Upper lobe of left lung (tissue), 4 donors: ENCODE measurements around the gene SLC39A13.

Source experiments
- EP300 ChIP-seq, 4 donors: sonication (generic); formaldehyde crosslinking; IDR thresholded peaks; one replicate each; pipeline ENCODE4 v1.5.1; 2017; ENCODE audit warnings: antibody characterized with exemption in 4 of 4, control low read depth in 2 of 4
- POLR2A ChIP-seq, 4 donors: fragments of 450-650 bp; IDR thresholded peaks; one replicate each; pipeline ENCODE4 v1.5.1; 2016 to 2017; ENCODE audit warnings: antibody characterized with exemption in 4 of 4, mild to moderate bottlenecking in 2 of 4
- POLR2AphosphoS5 ChIP-seq, 2 donors: sonication (generic); formaldehyde crosslinking; IDR thresholded peaks; one replicate each; pipeline ENCODE4 v1.5.1; 2017; ENCODE audit warnings: antibody characterized with exemption in 2 of 2
- TF ChIP-seq, protein P1 (sequence below), 6 experiments: fragments of 450-650 bp in 4 of 6; fragments of 200-600 bp in 2 of 6; sonication (generic) in 2 of 6; IDR thresholded peaks; one replicate each; pipeline ENCODE4 v1.5.1; 2016 to 2019; ENCODE audit warnings: antibody characterized with exemption in 6 of 6

GRCh38 chr11:47443028-47443700 is 34.8 kb downstream of the SLC39A13 start:
- TF ChIP-seq, protein P1, sequence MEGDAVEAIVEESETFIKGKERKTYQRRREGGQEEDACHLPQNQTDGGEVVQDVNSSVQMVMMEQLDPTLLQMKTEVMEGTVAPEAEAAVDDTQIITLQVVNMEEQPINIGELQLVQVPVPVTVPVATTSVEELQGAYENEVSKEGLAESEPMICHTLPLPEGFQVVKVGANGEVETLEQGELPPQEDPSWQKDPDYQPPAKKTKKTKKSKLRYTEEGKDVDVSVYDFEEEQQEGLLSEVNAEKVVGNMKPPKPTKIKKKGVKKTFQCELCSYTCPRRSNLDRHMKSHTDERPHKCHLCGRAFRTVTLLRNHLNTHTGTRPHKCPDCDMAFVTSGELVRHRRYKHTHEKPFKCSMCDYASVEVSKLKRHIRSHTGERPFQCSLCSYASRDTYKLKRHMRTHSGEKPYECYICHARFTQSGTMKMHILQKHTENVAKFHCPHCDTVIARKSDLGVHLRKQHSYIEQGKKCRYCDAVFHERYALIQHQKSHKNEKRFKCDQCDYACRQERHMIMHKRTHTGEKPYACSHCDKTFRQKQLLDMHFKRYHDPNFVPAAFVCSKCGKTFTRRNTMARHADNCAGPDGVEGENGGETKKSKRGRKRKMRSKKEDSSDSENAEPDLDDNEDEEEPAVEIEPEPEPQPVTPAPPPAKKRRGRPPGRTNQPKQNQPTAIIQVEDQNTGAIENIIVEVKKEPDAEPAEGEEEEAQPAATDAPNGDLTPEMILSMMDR (IDR thresholded peaks at IDR 0.05), result no peak
- no peak for TF ChIP-seq POLR2A (IDR thresholded peaks at IDR 0.05)
- no peak for TF ChIP-seq POLR2AphosphoS5 (IDR thresholded peaks at IDR 0.05)
- no peak for TF ChIP-seq EP300 (IDR thresholded peaks at IDR 0.05)
